Activated naive CD8-positive, alpha-beta T cell (primary cell): ENCODE measurements around the gene ARHGAP10.

Source experiments
- H3K27ac Mint-ChIP-seq: one replicate; pipeline ENCODE4 v1.8.0; 2021; ENCODE audit warnings: mixed read lengths
- H3K27me3 Mint-ChIP-seq: one replicate; pipeline ENCODE4 v1.8.0; 2021; ENCODE audit warnings: mixed read lengths
- H3K36me3 Mint-ChIP-seq: one replicate; pipeline ENCODE4 v1.8.0; 2021; ENCODE audit warnings: mixed read lengths
- H3K4me1 Mint-ChIP-seq: one replicate; pipeline ENCODE4 v1.8.0; 2021; ENCODE audit warnings: low read depth, mixed read lengths
- H3K4me3 Mint-ChIP-seq: one replicate; pipeline ENCODE4 v1.8.0; 2021; ENCODE audit warnings: mild to moderate bottlenecking, mixed read lengths
- H3K9me3 Mint-ChIP-seq: one replicate; pipeline ENCODE4 v1.8.0; 2021; ENCODE audit warnings: low read depth, mixed read lengths

ARHGAP10 gene

GRCh38 chr4:147950841-147951240 lies 219.0 kb downstream of the ARHGAP10 start:
- no peaks in the 10 kb centered on the region for H3K27me3 Mint-ChIP-seq

GRCh38 chr4:147954850-147955249 lies 223.0 kb downstream of the ARHGAP10 start:
- H3K27me3 Mint-ChIP-seq: no peaks in the 10 kb centered on the region
- H3K4me1 Mint-ChIP-seq: no peaks in the 10 kb centered on the region
- no peak overlapping the region for H3K27ac Mint-ChIP-seq
- peaks cover 34% of the 10 kb centered on the region for H3K36me3 Mint-ChIP-seq
- H3K4me3 Mint-ChIP-seq: no peak overlapping the region
- H3K9me3 Mint-ChIP-seq: no peaks in the 10 kb centered on the region

More at GRCh38 chr4:147950841-147951240, 219.0 kb downstream of the ARHGAP10 start:
- H3K27ac Mint-ChIP-seq: no peak overlapping the region
- no peaks in the 10 kb centered on the region for H3K4me1 Mint-ChIP-seq
- H3K4me3 Mint-ChIP-seq: no peak overlapping the region
- H3K36me3 Mint-ChIP-seq: peaks cover 39% of the 10 kb centered on the region
- no peaks in the 10 kb centered on the region for H3K9me3 Mint-ChIP-seq

- Mint-ChIP-seq H3K4me3 (no peak overlapping the region), H3K27me3 (no peaks in the 10 kb centered on the region), H3K4me1 (no peaks in the 10 kb centered on the region), H3K9me3 (no peaks in the 10 kb centered on the region), H3K36me3 (peaks cover 30% of the 10 kb centered on the region), H3K27ac (no peak overlapping the region)
Measured at GRCh38 chr4:147955827-147956558, 224.1 kb downstream of the ARHGAP10 start.

- H3K4me3 Mint-ChIP-seq: no peak overlapping the region
- no peaks in the 10 kb centered on the region for H3K27me3 Mint-ChIP-seq
- H3K27ac Mint-ChIP-seq: no peak overlapping the region
- no peaks in the 10 kb centered on the region for H3K9me3 Mint-ChIP-seq
- peaks cover 23% of the 10 kb centered on the region for H3K36me3 Mint-ChIP-seq
- no peaks in the 10 kb centered on the region for H3K4me1 Mint-ChIP-seq
Measured at GRCh38 chr4:147957446-147957845, 225.6 kb downstream of the ARHGAP10 start.

GRCh38 chr4:147958057-147958456 lies 226.2 kb downstream of the ARHGAP10 start:
- H3K27me3 Mint-ChIP-seq: no peaks in the 10 kb centered on the region
- no peaks in the 10 kb centered on the region for H3K9me3 Mint-ChIP-seq
- no peak overlapping the region for H3K27ac Mint-ChIP-seq
- no peaks in the 10 kb centered on the region for H3K4me1 Mint-ChIP-seq
- no peak overlapping the region for H3K4me3 Mint-ChIP-seq
- peaks cover 23% of the 10 kb centered on the region for H3K36me3 Mint-ChIP-seq

GRCh38 chr4:147958489-147959065 lies 226.7 kb downstream of the ARHGAP10 start:
- H3K27me3 Mint-ChIP-seq: no peaks in the 10 kb centered on the region
- peaks cover 19% of the 10 kb centered on the region for H3K36me3 Mint-ChIP-seq
- H3K4me1 Mint-ChIP-seq: no peaks in the 10 kb centered on the region
- H3K27ac Mint-ChIP-seq: no peak overlapping the region
- no peaks in the 10 kb centered on the region for H3K9me3 Mint-ChIP-seq
- no peak overlapping the region for H3K4me3 Mint-ChIP-seq

- Mint-ChIP-seq H3K27ac (no peak overlapping the region), H3K36me3 (peaks cover 19% of the 10 kb centered on the region), H3K4me1 (no peaks in the 10 kb centered on the region), H3K4me3 (no peak overlapping the region), H3K27me3 (no peaks in the 10 kb centered on the region), H3K9me3 (no peaks in the 10 kb centered on the region)
Measured at GRCh38 chr4:147960971-147961370, 229.1 kb downstream of the ARHGAP10 start.

GRCh38 chr4:147963839-147964238 lies 232.0 kb downstream of the ARHGAP10 start:
- Mint-ChIP-seq H3K9me3 (no peaks in the 10 kb centered on the region), H3K27ac (no peak overlapping the region), H3K27me3 (no peaks in the 10 kb centered on the region), H3K4me3 (no peak overlapping the region), H3K36me3 (peaks cover 22% of the 10 kb centered on the region), H3K4me1 (no peaks in the 10 kb centered on the region)

GRCh38 chr4:147964266-147964880 lies 232.5 kb downstream of the ARHGAP10 start:
- Mint-ChIP-seq H3K27me3 (no peaks in the 10 kb centered on the region), H3K27ac (no peak overlapping the region), H3K9me3 (no peaks in the 10 kb centered on the region), H3K4me3 (no peak overlapping the region), H3K4me1 (no peaks in the 10 kb centered on the region), H3K36me3 (peaks cover 26% of the 10 kb centered on the region)

- Mint-ChIP-seq H3K36me3 (peaks cover 29% of the 10 kb centered on the region), H3K4me3 (no peak overlapping the region), H3K9me3 (no peaks in the 10 kb centered on the region), H3K4me1 (no peaks in the 10 kb centered on the region), H3K27me3 (no peaks in the 10 kb centered on the region), H3K27ac (no peak overlapping the region)
Measured at GRCh38 chr4:147965056-147965455, 233.2 kb downstream of the ARHGAP10 start.

- no peak overlapping the region for H3K27ac Mint-ChIP-seq
- H3K9me3 Mint-ChIP-seq: no peaks in the 10 kb centered on the region
- no peaks in the 10 kb centered on the region for H3K27me3 Mint-ChIP-seq
- H3K4me3 Mint-ChIP-seq: no peak overlapping the region
- H3K36me3 Mint-ChIP-seq: peaks cover 31% of the 10 kb centered on the region
- H3K4me1 Mint-ChIP-seq: no peaks in the 10 kb centered on the region
Measured at GRCh38 chr4:147965873-147966272, 234.0 kb downstream of the ARHGAP10 start.

- Mint-ChIP-seq H3K9me3 (no peaks in the 10 kb centered on the region), H3K4me1 (no peaks in the 10 kb centered on the region), H3K4me3 (no peak overlapping the region), H3K27ac (no peak overlapping the region), H3K27me3 (no peaks in the 10 kb centered on the region), H3K36me3 (peaks cover 41% of the 10 kb centered on the region)
Measured at GRCh38 chr4:147968641-147969040, 236.8 kb downstream of the ARHGAP10 start.

GRCh38 chr4:147969573-147970385 lies 237.9 kb downstream of the ARHGAP10 start:
- H3K9me3 Mint-ChIP-seq: no peaks in the 10 kb centered on the region
- H3K4me3 Mint-ChIP-seq: no peak overlapping the region
- H3K27ac Mint-ChIP-seq: no peak overlapping the region
- H3K36me3 Mint-ChIP-seq: peaks cover 40% of the 10 kb centered on the region
- H3K27me3 Mint-ChIP-seq: no peaks in the 10 kb centered on the region
- no peaks in the 10 kb centered on the region for H3K4me1 Mint-ChIP-seq

GRCh38 chr4:147971116-147971515 lies 239.2 kb downstream of the ARHGAP10 start:
- H3K4me3 Mint-ChIP-seq: no peak overlapping the region
- no peaks in the 10 kb centered on the region for H3K9me3 Mint-ChIP-seq
- H3K4me1 Mint-ChIP-seq: no peaks in the 10 kb centered on the region
- peaks cover 39% of the 10 kb centered on the region for H3K36me3 Mint-ChIP-seq
- no peaks in the 10 kb centered on the region for H3K27me3 Mint-ChIP-seq
- H3K27ac Mint-ChIP-seq: no peak overlapping the region

- no peak overlapping the region for H3K4me3 Mint-ChIP-seq
- peaks cover 22% of the 10 kb centered on the region for H3K36me3 Mint-ChIP-seq
- no peaks in the 10 kb centered on the region for H3K9me3 Mint-ChIP-seq
- no peak overlapping the region for H3K27ac Mint-ChIP-seq
- peaks cover 2% of the 10 kb centered on the region for H3K4me1 Mint-ChIP-seq
- no peaks in the 10 kb centered on the region for H3K27me3 Mint-ChIP-seq
Measured at GRCh38 chr4:147975325-147975724, 243.4 kb downstream of the ARHGAP10 start.
